Large intestine (tissue), 3 donors: Measurements from ENCODE around the gene B3GNT8. TPM values are rescaled to one million over a fixed set of nuclear protein-coding genes. Genes with fewer than 3 reads are reported as not detected.
"Not testable (repeated sequence)": the region's sequence is repeated elsewhere in the genome, so short reads cannot be mapped to it uniquely, and the experiment has no call there.

Experiments
- DNase-seq, 2 donors: peaks; one replicate each; pipeline versions ENCODE4 v3.0.0 to v3.0.0-alpha.2; 2013
- H3K27ac ChIP-seq: one replicate; pipeline ENCODE4 v1.5.1; 2013; ENCODE audit warnings: low read length
- H3K27me3 ChIP-seq: 2 replicates; pipeline ENCODE4 v1.6.1; 2013; ENCODE audit warnings: low read length; ENCODE audit not compliant: control insufficient read depth, insufficient read depth
- H3K36me3 ChIP-seq: 2 replicates; pipeline ENCODE4 v1.6.1; 2013; ENCODE audit warnings: low read length; ENCODE audit not compliant: control insufficient read depth, insufficient read depth
- H3K4me1 ChIP-seq: one replicate; pipeline ENCODE4 v1.6.1; 2013; ENCODE audit warnings: low read length; ENCODE audit not compliant: control insufficient read depth, insufficient read depth
- H3K4me3 ChIP-seq: one replicate; pipeline ENCODE4 v1.5.1; 2013; ENCODE audit warnings: low read length
- H3K9me3 ChIP-seq: one replicate; pipeline ENCODE4 v1.6.1; 2013; ENCODE audit warnings: mild to moderate bottlenecking, low read depth, low read length, moderate library complexity; ENCODE audit not compliant: control insufficient read depth
- WGBS: methylation state at CpG from one replicate; pipeline ENCODE4 v1.1.5; 2013; ENCODE audit warnings: low lambda C conversion rate; ENCODE audit not compliant: insufficient coverage; 5-methylcytosine and 5-hydroxymethylcytosine counted together
- polyA plus RNA-seq: library from polyadenylated mRNA; unstranded; fragments of 120-200 nt; gene quantifications from one replicate; pipeline ENCODE4 v1.2.1, GENCODE V29; 2013

Gene B3GNT8
- polyA plus RNA-seq, 1 donor = 29.7 TPM

GRCh38 chr19:41436674-41436951, 9.4 kb upstream of the B3GNT8 start:
- Histone ChIP-seq H3K4me1 (peaks cover 50% of the 10 kb centered on the region), H3K9me3 (no peaks in the 10 kb centered on the region), H3K4me3 (no peak overlapping the region), H3K27me3 (no peaks in the 10 kb centered on the region), H3K27ac (peak overlapping the region; percentile 94), H3K36me3 (peaks cover 25% of the 10 kb centered on the region)
- no peak for DNase-seq

GRCh38 chr19:41435936-41436673, 8.9 kb upstream of the B3GNT8 start:
- H3K9me3 ChIP-seq = no peaks in the 10 kb centered on the region
- H3K4me3 ChIP-seq = no peak overlapping the region

GRCh38 chr19:41435376-41435775, 8.2 kb upstream of the B3GNT8 start:
- peaks cover 33% of the 10 kb centered on the region for H3K36me3 ChIP-seq
- not testable (repeated sequence) for H3K9me3 ChIP-seq, H3K27me3 ChIP-seq, DNase-seq, H3K4me3 ChIP-seq
- H3K27ac ChIP-seq = peak overlapping the region; percentile 94
- WGBS = no CpG with 5 or more reads among the region's 11 CpGs
- peaks cover 45% of the 10 kb centered on the region for H3K4me1 ChIP-seq

More at GRCh38 chr19:41435936-41436673, 8.9 kb upstream of the B3GNT8 start:
- DNase-seq = peak; percentile 92 to 96
- peaks cover 46% of the 10 kb centered on the region for H3K4me1 ChIP-seq
- H3K27me3 ChIP-seq = no peaks in the 10 kb centered on the region
- H3K36me3 ChIP-seq = peaks cover 26% of the 10 kb centered on the region
- peak overlapping the region; percentile 94 for H3K27ac ChIP-seq
- whole genome bisulfite sequencing = no CpG with 5 or more reads among the region's 19 CpGs

- H3K27me3 ChIP-seq = no peaks in the 10 kb centered on the region
- DNase-seq = no peak
- H3K4me3 ChIP-seq = no peak overlapping the region
- no peak overlapping the region for H3K27ac ChIP-seq
- H3K4me1 ChIP-seq = peaks cover 40% of the 10 kb centered on the region
- H3K9me3 ChIP-seq = no peaks in the 10 kb centered on the region
- H3K36me3 ChIP-seq = peaks cover 35% of the 10 kb centered on the region
- WGBS = 90% methylated on average over 2 of the region's 5 CpGs
Observed at GRCh38 chr19:41434450-41434849, 7.3 kb upstream of the B3GNT8 start.

GRCh38 chr19:41433171-41433570, 6.0 kb upstream of the B3GNT8 start:
- H3K4me1 ChIP-seq = peaks cover 50% of the 10 kb centered on the region
- no CpG with 5 or more reads among the region's 18 CpGs for WGBS
- no peaks in the 10 kb centered on the region for H3K27me3 ChIP-seq
- DNase-seq = no peak
- H3K27ac ChIP-seq = no peak overlapping the region
- no peak overlapping the region for H3K4me3 ChIP-seq
- H3K9me3 ChIP-seq = no peaks in the 10 kb centered on the region
- peaks cover 38% of the 10 kb centered on the region for H3K36me3 ChIP-seq

- H3K4me3 ChIP-seq = no peak overlapping the region
- peaks cover 33% of the 10 kb centered on the region for H3K36me3 ChIP-seq
- H3K27ac ChIP-seq = peak overlapping the region; percentile 14
- peaks cover 39% of the 10 kb centered on the region for H3K4me1 ChIP-seq
- no peaks in the 10 kb centered on the region for H3K27me3 ChIP-seq
- no peak for DNase-seq
- no CpG with 5 or more reads among the region's 23 CpGs for WGBS
- H3K9me3 ChIP-seq = no peaks in the 10 kb centered on the region
Observed at GRCh38 chr19:41431426-41432386, 4.5 kb upstream of the B3GNT8 start.

- WGBS = no CpG with 5 or more reads among the region's 6 CpGs
- Histone ChIP-seq H3K36me3 (peaks cover 35% of the 10 kb centered on the region), H3K4me3 (no peak overlapping the region), H3K9me3 (no peaks in the 10 kb centered on the region), H3K4me1 (peaks cover 33% of the 10 kb centered on the region), H3K27ac (no peak overlapping the region), H3K27me3 (no peaks in the 10 kb centered on the region)
- no peak for DNase-seq
Observed at GRCh38 chr19:41430922-41431321, 3.7 kb upstream of the B3GNT8 start.

GRCh38 chr19:41428481-41428859, 1.3 kb upstream of the B3GNT8 start:
- H3K27me3 ChIP-seq = no peaks in the 10 kb centered on the region
- H3K4me3 ChIP-seq = peak overlapping the region; percentile 56
- peaks cover 4% of the 10 kb centered on the region for H3K9me3 ChIP-seq
- peak overlapping the region; percentile 97 for H3K27ac ChIP-seq
- peaks cover 55% of the 10 kb centered on the region for H3K36me3 ChIP-seq
- DNase-seq = no peak
- peaks cover 39% of the 10 kb centered on the region for H3K4me1 ChIP-seq
- no CpG with 5 or more reads among the region's 1 CpG for WGBS

- Histone ChIP-seq H3K4me1 (peaks cover 39% of the 10 kb centered on the region), H3K36me3 (peaks cover 54% of the 10 kb centered on the region), H3K27me3 (no peaks in the 10 kb centered on the region), H3K9me3 (peaks cover 7% of the 10 kb centered on the region), H3K4me3 (peak overlapping the region; percentile 56), H3K27ac (peak overlapping the region; percentile 97)
- 0% methylated on average over 3 of the region's 23 CpGs for WGBS
- DNase-seq = peak in 1 of 2 donors; percentile 75
Observed at GRCh38 chr19:41427647-41428480, 690 bp upstream of the B3GNT8 start.
